Neural progenitor cell (in vitro differentiated cells): ENCODE data around the gene LSP1. TPM values are rescaled to one million over a fixed set of nuclear protein-coding genes. Genes with fewer than 3 reads are reported as not detected.
"Not testable (repeated sequence)": the region's sequence is repeated elsewhere in the genome, so short reads cannot be mapped to it uniquely, and the experiment has no call there.

Experiments
- DNase-seq: peaks from one replicate; pipeline ENCODE4 v3.0.0-alpha.2; 2016; ENCODE audit warnings: low spot score
- H2AFZ ChIP-seq: fragments of 200-600 bp; sonication (generic); replicated peaks from 2 replicates; pipeline ENCODE4 v1.6.1; 2016; ENCODE audit warnings: antibody characterized with exemption
- H3F3A ChIP-seq: fragments of 200-600 bp; sonication (generic); 2 replicates; pipeline ENCODE4 v1.6.1; 2016; ENCODE audit warnings: antibody characterized with exemption, low read depth
- H3K27ac ChIP-seq: fragments of 200-600 bp; sonication (generic); 2 replicates; pipeline ENCODE4 v1.5.1; 2016; ENCODE audit warnings: mild to moderate bottlenecking
- H3K27me3 ChIP-seq: fragments of 200-600 bp; sonication (generic); 2 replicates; pipeline ENCODE4 v1.6.1; 2016; ENCODE audit warnings: mild to moderate bottlenecking, moderate library complexity
- H3K36me3 ChIP-seq: fragments of 200-600 bp; sonication (generic); 2 replicates; pipeline ENCODE4 v1.5.1; 2016
- H3K4me1 ChIP-seq: fragments of 200-600 bp; sonication (generic); 2 replicates; pipeline ENCODE4 v1.6.1; 2016; ENCODE audit warnings: mixed run types
- H3K4me2 ChIP-seq: fragments of 200-600 bp; sonication (generic); 2 replicates; pipeline ENCODE4 v1.6.1; 2016
- H3K4me3 ChIP-seq: fragments of 200-600 bp; sonication (generic); 2 replicates; pipeline ENCODE4 v1.5.1; 2016
- H3K79me2 ChIP-seq: fragments of 200-600 bp; sonication (generic); 2 replicates; pipeline ENCODE4 v1.6.1; 2016; ENCODE audit warnings: low read depth
- H3K9ac ChIP-seq: fragments of 200-600 bp; sonication (generic); 2 replicates; pipeline ENCODE4 v1.6.1; 2016
- H3K9me3 ChIP-seq: fragments of 200-600 bp; sonication (generic); 2 replicates; pipeline ENCODE4 v1.5.1; 2016; ENCODE audit warnings: low read depth
- H4K20me1 ChIP-seq: fragments of 200-600 bp; sonication (generic); 2 replicates; pipeline ENCODE4 v1.6.1; 2016; ENCODE audit warnings: low read depth
- H3K27ac Mint-ChIP-seq: 3 replicates; pipeline ENCODE4 v1.8.0; 2021; ENCODE audit warnings: mixed read lengths
- H3K27me3 Mint-ChIP-seq: 2 replicates; pipeline ENCODE4 v1.8.0; 2022; ENCODE audit warnings: low read depth, mild to moderate bottlenecking, inconsistent platforms, moderate library complexity, mixed read lengths; ENCODE audit not compliant: insufficient read depth
- H3K36me3 Mint-ChIP-seq: 3 replicates; pipeline ENCODE4 v1.8.0; 2021; ENCODE audit warnings: mixed read lengths
- H3K4me1 Mint-ChIP-seq: 3 replicates; pipeline ENCODE4 v1.8.0; 2021; ENCODE audit warnings: mixed read lengths
- H3K4me3 Mint-ChIP-seq: 3 replicates; pipeline ENCODE4 v1.8.0; 2021; ENCODE audit warnings: mild to moderate bottlenecking, moderate library complexity, mixed read lengths
- H3K9me3 Mint-ChIP-seq: 3 replicates; pipeline ENCODE4 v1.8.0; 2020; ENCODE audit warnings: mixed read lengths
- CTCF ChIP-seq: fragments of 200-600 bp; sonication (generic); IDR thresholded peaks from 2 replicates; pipeline ENCODE4 v1.5.1; 2017; ENCODE audit warnings: antibody characterized with exemption, mild to moderate bottlenecking
- EZH2 ChIP-seq: fragments of 200-600 bp; sonication (generic); IDR thresholded peaks from 2 replicates; pipeline ENCODE4 v1.6.1; 2017; ENCODE audit warnings: antibody characterized with exemption, mild to moderate bottlenecking, moderate library complexity
- EZH2phosphoT487 ChIP-seq: fragments of 200-600 bp; sonication (generic); IDR thresholded peaks from 2 replicates; pipeline ENCODE4 v1.6.1; 2017; ENCODE audit warnings: antibody characterized with exemption
- total RNA-seq: library from RNA; depleted of rRNA; stranded (reverse); fragments of >200 nt; gene quantifications from 2 replicates; pipeline ENCODE4 v1.2.3, GENCODE V29; 2015; ENCODE audit warnings: low replicate concordance

LSP1 gene
- total RNA-seq, 1 donor from 2014 or later: not detected

DNA sequence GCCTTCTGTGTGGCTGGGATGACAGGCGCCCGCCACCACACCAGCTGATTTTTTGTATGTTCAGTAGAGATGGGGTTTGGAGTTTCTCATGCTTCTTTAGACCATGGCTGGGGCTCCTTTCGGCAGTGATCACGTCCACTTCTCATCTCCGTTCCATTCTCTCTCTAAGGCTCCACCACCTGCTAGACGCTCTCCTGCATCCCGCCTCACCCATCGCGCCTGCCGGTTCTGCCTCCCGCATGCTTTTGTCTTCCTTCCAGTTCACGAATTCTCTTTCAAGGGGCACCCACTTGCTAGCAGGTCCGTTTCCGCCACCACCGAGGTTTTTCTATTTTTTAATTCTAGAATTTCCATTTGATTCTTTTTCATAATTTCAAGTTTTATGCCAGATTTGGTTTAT lies 40.1 kb upstream of the LSP1 start:
- Histone ChIP-seq H3K9me3 (no peaks in the 10 kb centered on the region), H3K79me2 (no peaks in the 10 kb centered on the region), H3F3A (no peaks in the 10 kb centered on the region), H3K36me3 (no peaks in the 10 kb centered on the region), H3K4me3 (no peak overlapping the region), H3K27ac (no peak overlapping the region), H3K4me2 (no peak overlapping the region), H2AFZ (no peak overlapping the region), H3K27me3 (no peaks in the 10 kb centered on the region), H3K9ac (no peak overlapping the region), H3K4me1 (no peaks in the 10 kb centered on the region), H4K20me1 (no peaks in the 10 kb centered on the region)
- no peak for TF ChIP-seq CTCF
- Mint-ChIP-seq H3K27ac (no peak overlapping the region), H3K27me3 (peaks cover 4% of the 10 kb centered on the region), H3K9me3 (peaks cover 11% of the 10 kb centered on the region), H3K36me3 (no peaks in the 10 kb centered on the region), H3K4me1 (no peaks in the 10 kb centered on the region), H3K4me3 (no peak overlapping the region)
- no peak for DNase-seq

GRCh38 chr11:1813356-1813755 lies 39.5 kb upstream of the LSP1 start:
- H3K9ac ChIP-seq, H3K9me3 ChIP-seq, H3K4me3 Mint-ChIP-seq, H3K27me3 ChIP-seq, H3K27me3 Mint-ChIP-seq, H3K4me3 ChIP-seq, DNase-seq, H4K20me1 ChIP-seq, H2AFZ ChIP-seq, H3K36me3 ChIP-seq, H3K27ac ChIP-seq, H3F3A ChIP-seq, H3K4me1 ChIP-seq, H3K4me1 Mint-ChIP-seq, H3K4me2 ChIP-seq, H3K36me3 Mint-ChIP-seq, H3K79me2 ChIP-seq, H3K27ac Mint-ChIP-seq: not testable (repeated sequence)
- H3K9me3 Mint-ChIP-seq: peaks cover 11% of the 10 kb centered on the region

- H3K4me1 ChIP-seq: no peaks in the 10 kb centered on the region
- no peak overlapping the region for H3K27ac Mint-ChIP-seq
Observed at GRCh38 chr11:1814691-1815090, 38.2 kb upstream of the LSP1 start.

DNA sequence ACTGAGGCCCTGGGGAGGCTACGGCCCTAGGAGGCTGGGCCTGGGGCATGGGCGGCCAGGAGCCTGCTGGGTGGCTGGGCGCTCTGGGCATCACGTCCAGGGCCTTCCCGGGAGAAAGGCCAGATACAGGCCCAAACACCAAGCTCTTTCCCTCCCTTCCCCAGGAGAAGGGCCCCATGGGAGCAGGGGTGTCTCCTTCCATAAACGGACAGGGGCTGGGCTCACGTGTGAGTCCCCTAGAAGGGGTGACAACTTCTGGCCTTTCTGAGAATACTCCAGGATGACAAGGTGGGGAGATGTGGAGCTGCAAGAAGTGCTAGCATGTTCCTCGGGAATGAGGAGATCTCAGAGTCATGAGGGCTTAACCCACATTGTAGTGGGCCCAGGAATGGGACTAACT lies 37.6 kb upstream of the LSP1 start:
- Mint-ChIP-seq H3K9me3 (peaks cover 8% of the 10 kb centered on the region), H3K4me3 (no peak overlapping the region), H3K27me3 (peaks cover 5% of the 10 kb centered on the region), H3K27ac (no peak overlapping the region), H3K4me1 (no peaks in the 10 kb centered on the region), H3K36me3 (no peaks in the 10 kb centered on the region)
- no peak for TF ChIP-seq EZH2
- TF ChIP-seq CTCF: no peak
- Histone ChIP-seq H2AFZ (no peak overlapping the region), H3K9me3 (no peaks in the 10 kb centered on the region), H3K79me2 (no peaks in the 10 kb centered on the region), H4K20me1 (no peaks in the 10 kb centered on the region), H3K27me3 (no peaks in the 10 kb centered on the region), H3K9ac (no peak overlapping the region), H3K27ac (no peak overlapping the region), H3K4me3 (no peak overlapping the region), H3K4me1 (no peaks in the 10 kb centered on the region), H3K36me3 (no peaks in the 10 kb centered on the region), H3F3A (no peaks in the 10 kb centered on the region), H3K4me2 (no peak overlapping the region)
- no peak for DNase-seq

More at GRCh38 chr11:1814691-1815090, 38.2 kb upstream of the LSP1 start:
- H3K36me3 Mint-ChIP-seq: no peaks in the 10 kb centered on the region
- Histone ChIP-seq H3K36me3 (no peaks in the 10 kb centered on the region), H3F3A (no peaks in the 10 kb centered on the region), H3K9me3 (no peaks in the 10 kb centered on the region), H4K20me1 (no peaks in the 10 kb centered on the region), H3K4me3 (no peak overlapping the region), H2AFZ (no peak overlapping the region), H3K9ac (no peak overlapping the region), H3K27me3 (no peaks in the 10 kb centered on the region), H3K27ac (no peak overlapping the region), H3K79me2 (no peaks in the 10 kb centered on the region), H3K4me2 (no peak overlapping the region)
- peaks cover 5% of the 10 kb centered on the region for H3K27me3 Mint-ChIP-seq
- peaks cover 9% of the 10 kb centered on the region for H3K9me3 Mint-ChIP-seq
- H3K4me3 Mint-ChIP-seq: no peak overlapping the region
- TF ChIP-seq EZH2phosphoT487 (no peak), CTCF (no peak), EZH2 (no peak)
- H3K4me1 Mint-ChIP-seq: no peaks in the 10 kb centered on the region
- DNase-seq: no peak
